ENCODE data around the gene USP9Y.

The USP9Y gene

DNA sequence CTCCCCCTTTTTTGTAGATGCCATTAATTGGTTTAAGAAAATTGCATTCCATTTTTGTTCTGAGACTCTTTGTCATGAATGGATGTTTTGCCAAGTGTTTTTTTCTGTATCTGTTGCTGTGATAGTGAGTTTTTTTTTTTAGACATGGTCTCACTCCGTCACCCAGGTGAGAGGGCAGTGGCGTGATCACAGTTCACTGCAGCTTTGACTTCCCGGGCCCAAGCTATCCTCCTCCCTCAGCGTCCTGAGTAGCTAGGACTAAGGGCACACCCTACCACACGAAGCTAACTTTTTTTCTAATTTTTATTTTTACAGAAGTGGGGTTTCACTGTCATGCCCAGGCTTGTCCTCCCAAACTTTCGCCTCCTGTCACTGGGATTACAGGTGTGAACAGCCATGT is 51.8 kb downstream of the USP9Y start:
- DNase-seq, result no peak
- intact Hi-C loops (cut with DNase I), result no loop called here

DNA sequence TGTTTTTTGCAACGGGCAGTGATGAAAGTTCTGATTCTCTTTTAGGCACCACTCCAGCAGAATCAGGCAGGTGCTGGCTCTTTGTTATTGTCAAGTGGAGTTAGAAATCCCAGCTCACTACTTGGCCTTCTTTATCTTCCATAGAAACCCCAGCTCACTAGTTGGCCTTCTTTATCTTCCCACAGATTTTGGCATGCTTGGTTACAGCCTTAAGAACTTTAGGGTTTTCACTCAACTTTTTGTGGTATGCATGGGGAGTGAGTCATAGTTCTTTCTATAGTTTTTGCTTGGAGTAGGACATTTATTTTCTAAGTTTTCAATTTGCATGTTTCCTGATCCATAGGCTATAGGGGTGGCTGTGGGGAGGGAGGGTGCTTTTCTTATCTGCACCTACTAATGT is 55.0 kb downstream of the USP9Y start:
- no peak for DNase-seq
- intact Hi-C loops (cut with DNase I), result no loop called here

DNA sequence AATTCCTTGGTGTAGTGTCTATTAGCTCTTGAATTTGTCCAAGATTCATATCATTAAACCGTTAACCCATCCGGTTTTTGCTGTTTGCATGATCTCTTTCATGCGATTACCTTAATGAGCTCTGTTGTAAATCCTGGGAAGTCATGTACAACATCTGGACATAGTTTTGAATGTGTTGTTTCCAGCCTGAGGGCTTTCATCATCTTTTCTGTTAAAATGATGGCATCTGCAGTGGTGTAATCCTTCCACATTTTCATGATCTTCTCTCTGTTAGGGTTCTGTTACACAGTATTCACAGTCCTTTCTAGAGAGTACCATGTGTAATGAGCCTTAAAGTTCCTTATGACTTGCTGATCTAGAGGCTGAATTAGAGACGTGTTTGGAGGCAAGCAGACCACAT is 64.9 kb downstream of the USP9Y start:
- intact Hi-C loops (cut with DNase I), result no loop called here
- DNase-seq, result no peak

DNA sequence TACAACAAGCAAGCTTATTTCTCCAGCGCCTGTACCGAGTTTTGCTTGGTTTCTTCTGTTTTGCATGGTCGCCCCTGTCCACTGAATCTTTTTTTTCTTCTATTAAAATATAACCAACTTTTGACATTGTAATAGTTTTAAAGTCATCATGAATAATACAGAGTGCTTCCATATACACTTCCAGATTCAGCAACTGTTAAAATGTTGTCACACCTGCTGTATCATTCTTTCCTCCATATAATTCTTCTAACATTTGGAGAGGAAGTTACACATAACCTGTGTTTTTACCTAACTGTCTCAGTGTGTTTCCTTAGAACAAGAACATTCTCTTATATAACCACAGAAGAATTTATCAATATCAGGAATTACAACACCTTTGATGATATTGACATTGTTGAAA is 83.5 kb downstream of the USP9Y start:
- DNase-seq, result no peak
- intact Hi-C loops (cut with DNase I), result no loop called here

DNA sequence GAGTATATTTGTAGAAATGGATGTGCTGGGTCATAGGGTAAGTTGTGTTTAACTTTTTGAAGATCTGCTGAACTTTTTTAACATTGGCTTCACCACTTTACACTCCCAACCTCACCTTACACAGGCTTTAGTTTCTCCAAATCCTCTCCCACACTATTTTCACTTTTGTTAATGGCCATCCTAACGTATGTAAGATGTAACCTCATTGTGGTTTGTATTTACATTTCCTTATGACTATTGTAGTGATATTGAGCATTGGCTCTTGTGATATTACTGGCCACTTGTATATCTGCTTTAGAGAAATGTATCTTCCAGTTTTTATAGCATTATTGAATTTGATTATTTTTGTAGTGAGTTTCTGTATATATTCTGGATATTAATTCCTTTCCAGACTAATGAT is 93.0 kb downstream of the USP9Y start:
- intact Hi-C loops (cut with DNase I), result no loop called here
- no peak for DNase-seq

DNA sequence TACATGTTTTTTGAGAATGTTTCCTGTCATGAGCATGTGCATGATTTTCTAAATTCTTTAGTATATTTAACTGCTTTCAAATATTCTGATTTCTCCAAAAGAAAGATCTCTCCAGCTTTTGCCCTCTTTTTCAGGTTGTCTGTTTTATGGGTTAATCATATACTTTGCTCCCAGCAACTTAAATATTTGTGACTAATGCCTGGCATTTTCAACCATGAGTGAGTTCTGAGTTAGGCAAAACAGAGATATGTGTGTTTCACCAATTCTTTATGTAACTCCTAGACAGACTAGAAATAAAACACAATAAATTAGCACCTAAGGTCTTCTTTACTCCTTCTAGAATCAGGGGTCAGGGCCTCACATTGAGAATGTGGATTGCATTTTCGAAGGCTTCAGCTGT is 107.0 kb downstream of the USP9Y start:
- no peak for DNase-seq
- intact Hi-C loops (cut with DNase I), result no loop called here

DNA sequence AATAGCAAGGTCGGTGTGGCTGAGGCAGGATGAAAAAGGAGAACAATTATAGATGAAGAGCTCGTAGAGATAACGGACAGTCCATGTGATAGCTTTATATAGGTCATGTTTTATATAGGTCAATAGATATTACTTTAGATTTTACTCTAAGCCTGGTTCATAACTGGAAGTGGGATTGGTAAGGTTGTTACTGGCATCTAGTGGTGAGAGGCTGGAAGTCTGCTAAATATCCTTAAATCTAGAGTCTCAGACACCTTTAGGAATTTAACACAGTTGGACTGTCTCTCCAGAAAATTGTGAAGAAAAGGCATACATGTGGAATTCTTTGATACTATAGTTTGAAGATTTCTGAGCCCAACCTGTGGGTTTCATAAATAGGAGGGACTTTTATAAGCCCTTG is 108.0 kb downstream of the USP9Y start:
- intact Hi-C loops (cut with DNase I), result no loop called here
- DNase-seq, result no peak

DNA sequence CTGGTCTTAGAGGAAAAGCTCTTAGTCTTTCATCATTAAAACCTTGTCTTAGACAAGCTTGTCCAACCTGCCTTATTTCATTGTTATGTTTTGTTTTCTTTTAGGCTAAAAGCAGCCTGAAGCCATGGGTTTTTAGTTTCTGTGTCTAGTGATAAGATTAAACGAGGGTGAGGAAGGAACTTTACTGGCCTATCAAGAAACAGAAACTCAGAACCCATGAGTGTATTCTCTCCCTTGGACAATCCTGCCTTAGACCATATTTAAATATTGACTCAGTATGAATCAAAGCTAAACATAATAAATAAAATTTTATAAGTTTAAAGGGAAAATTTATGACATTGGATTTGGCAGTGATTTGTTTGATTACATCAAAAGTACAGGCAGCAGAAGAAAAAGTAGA is 122.4 kb downstream of the USP9Y start:
- no peak for DNase-seq
- intact Hi-C loops (cut with DNase I), result no loop called here

DNA sequence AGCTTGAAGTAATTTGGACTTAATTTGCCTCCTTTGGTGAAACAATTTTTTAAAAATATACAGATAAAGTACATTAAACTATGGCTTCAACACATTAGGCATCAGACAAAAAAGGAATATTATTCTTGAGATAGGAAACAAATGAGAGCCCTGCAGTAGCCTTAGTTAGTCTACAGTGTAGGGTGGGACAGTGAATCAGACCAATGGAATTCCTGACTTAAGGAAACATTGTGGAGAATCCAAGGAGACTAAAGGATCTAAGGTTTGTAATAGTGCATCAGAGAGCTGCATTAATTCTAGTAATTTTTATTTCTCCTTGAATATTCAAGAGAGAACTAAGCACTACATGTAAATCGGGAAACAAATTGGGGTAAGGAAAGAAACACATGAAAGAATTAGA is 125.8 kb downstream of the USP9Y start:
- DNase-seq, result no peak
- intact Hi-C loops (cut with DNase I), result no loop called here

DNA sequence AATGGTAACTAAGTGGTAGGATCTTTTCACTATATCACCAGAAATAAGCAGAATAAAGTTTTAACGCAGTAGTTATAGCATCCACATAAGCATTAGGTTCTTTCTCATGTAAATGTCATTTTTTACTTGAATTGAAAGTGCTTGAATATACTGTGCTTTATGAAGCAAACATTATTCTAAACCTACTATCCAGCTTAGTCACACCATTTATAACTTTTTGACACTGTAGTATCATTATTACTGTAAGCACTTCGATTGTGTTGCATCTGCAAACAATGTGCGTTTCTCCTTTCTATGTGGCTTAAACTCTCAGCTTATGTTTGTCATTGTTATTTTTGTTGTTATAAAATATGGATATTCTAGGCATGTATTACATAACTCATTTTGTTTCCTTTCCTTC is 132.3 kb downstream of the USP9Y start:
- DNase-seq, result no peak
- intact Hi-C loops (cut with DNase I), result no loop called here

DNA sequence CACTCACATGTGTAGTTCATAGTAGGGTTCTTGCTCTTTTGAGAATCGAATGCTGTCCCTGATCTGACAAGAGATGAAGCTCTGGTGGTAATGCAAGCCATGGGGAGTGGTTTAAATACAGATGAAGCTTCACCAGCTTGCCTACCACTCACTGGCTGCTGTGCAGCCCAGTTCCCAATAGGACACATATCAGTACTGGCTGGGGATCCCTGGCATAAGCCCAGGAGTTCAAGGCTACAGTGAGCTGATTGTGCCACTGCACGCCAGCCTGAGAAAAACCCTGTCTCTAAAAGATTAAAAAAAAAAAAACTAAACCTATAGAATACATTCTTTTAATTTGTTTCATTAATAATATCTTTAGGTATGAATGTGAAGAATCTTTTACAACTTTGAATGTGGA is 136.5 kb downstream of the USP9Y start:
- DNase-seq, result peak in 2 of 10 donors; percentile 2 to 25
- intact Hi-C loops (cut with DNase I), result no loop called here

DNA sequence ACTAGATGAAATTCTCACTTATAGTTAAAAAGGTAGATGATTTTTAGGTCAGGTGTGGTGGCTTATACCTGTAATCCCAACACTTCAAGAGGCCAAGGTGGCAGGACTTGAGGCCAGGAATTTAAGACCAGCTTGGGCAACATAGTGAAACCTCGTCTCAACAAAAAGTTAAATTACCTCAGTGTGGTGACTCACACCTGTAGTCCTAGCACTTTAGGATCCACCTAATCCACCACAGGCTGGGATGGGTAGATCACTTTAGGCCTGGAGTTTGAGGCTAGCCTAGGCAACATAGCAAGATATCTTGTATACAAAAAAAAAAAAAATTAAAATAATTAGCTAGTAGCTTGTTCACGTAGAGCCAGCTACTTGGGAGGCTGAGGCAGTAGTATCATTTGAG is 140.3 kb downstream of the USP9Y start:
- DNase-seq, result no peak
- intact Hi-C loops (cut with DNase I), result no loop called here

DNA sequence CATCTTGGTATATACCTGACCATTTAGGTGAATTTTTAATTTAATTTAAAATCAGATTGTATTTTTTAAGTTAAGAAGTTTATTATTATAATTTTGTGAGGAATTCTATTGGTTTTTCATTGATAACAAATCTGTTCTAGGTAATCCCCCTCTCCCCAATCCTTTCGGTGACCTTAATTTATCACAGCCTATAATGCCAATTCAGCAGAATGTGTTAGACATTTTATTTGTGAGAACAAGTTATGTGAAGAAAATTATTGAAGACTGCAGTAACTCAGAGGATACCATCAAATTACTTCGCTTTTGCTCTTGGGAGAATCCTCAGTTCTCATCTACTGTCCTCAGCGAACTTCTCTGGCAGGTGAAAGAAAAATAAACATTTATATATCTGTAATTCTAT is 145.8 kb downstream of the USP9Y start:
- no peak for DNase-seq
- intact Hi-C loops (cut with DNase I), result no loop called here

DNA sequence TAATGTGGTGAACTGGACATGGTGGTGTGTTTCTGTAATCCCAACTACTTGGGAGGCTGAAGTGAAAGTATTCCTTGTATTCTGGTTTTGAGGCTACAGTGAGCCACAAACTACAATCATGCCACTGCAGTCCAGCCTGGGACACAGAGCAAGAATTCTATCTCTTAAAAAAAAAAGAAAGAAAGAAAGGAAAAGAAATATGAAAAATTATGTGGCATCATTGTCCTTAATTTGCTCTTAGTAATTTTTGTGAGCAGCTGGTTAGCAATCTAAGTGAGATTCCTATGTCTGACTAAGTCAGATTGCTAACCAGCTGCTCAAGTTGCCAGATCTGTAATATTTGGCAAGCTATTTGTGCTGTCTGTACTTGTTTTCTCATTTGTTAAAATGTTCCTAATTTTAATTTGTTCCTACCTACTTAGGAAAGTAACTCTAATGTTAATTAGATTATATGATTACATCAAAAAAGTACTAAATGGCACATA is 154.8 kb downstream of the USP9Y start:
- intact Hi-C loops (cut with DNase I), result no loop called here
- no peak for DNase-seq

DNA sequence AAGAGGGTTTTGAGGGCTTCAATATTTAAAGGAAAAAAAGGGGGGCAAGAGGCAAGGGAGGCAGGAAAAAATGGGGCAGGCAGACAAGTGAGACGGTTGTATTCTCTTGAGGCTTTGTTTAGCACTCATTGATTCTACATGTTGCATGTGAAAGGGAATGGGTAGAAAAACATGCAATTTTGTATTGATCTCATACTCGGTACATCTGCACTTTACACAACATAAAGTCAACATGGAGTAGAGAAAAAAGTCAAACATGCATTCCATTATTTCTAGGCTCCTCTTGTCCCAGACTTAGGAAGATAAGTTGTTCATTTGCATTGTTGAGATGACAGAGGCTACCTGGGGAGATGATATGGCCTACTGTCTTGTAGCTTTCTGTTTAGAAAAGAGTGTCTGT is 166.9 kb downstream of the USP9Y start:
- DNase-seq, result no peak
- intact Hi-C loops (cut with DNase I), result no loop called here

DNA sequence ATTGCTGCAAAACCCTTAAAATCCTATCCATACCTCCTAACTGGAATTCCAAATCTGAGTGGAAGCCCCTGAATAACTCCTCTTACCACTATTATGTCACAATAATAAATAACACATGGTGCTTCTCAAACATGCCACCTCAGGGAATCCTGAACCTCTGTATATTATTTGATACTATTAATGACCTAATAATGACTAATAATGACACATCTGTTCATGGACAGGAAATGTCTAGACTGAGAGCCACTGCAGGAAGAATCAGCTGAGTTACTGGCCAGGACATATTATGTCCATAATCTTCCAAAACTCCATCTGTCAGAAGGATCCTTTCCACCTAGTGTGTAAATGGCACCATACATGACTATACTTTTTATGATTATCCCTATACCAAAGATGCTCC is 195.9 kb downstream of the USP9Y start:
- no peak for DNase-seq
- intact Hi-C loops (cut with DNase I), result no loop called here

DNA sequence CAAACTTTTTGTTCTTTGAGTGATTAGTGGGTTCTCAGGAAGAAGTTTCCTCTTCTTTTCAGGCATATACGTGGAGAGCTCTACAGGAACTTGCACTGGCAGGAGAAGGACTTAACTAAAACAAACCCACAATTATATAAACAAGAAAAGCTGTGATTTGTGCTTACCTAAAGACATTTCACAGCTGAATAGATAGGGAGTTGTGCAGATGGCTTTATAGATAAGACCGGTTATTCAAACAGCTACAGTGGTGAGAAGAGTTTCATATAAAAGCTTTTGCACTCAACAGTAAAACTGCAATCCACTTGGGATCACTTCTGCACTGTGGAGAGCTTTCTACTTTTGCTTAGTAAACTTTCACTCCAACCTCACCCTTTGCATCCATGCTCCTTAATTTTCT is 197.6 kb downstream of the USP9Y start:
- intact Hi-C loops (cut with DNase I), result no loop called here
- no peak for DNase-seq

DNA sequence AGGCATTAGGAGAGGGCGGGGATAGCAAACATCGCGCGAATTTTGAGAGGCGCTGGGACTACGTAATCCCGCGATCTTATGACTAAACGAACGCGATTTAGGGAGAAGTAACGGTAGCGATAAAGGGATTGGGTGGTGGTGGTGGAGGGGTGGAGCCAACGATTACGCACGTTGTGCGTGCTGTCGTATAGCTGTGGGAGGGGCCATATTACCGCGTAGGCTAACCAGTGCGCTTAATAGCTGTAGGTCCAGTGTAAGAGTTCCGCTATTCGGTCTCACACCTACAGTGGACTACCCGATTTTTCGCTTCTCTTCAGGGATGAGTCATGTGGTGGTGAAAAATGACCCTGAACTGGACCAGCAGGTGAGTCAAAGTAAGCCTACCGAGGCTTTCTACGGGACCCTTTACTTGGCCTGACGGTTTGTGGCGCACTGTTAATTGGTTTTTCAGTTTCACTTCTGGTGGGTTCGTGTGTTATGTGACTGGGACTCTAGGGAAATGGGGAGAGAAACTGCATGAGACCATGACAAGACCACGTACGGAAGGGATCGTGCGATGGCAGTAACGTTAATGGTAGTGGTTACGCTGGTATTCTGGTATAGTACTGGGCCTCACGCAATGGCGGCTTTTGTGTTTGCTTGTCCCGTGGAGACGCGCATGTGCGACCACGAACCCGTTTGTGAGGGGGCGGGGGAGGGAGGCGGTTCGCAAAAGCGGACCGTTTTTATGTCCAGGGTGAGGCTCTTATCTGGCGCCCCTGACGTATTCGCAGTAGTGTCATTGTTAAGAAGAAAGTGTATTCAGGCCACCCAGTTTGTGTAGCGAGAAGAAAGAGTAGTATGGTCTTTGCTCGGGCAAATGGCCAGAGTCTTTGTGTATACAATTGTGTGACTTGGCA is 203.8 kb downstream of the USP9Y start, which contains the start of gene DDX3Y:
TSS of gene DDX3Y (plus strand) at position 251 of the 899 bp plus-strand sequence. CDS start at position 320, 69 bp downstream.
- intact Hi-C loops (cut with DNase I), result no loop called here

DNA sequence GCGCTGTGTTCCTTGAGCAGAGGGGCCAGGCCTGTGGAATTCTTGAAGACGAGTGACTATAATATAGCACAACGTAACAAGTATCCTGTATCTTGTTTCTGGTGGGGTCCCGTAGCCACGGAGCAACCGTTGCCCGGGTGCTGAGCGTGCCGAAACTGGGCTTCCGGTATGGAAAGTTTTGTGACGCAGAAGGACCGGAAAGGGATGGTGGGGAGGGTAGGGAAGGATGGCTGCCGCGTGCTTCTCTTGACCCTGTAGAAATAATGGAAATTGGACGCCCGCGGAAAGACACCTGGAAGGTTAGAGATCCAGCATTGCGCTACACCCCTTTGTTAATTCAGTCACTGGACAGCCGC is 204.5 kb downstream of the USP9Y start:
- intact Hi-C loops (cut with DNase I), result no loop called here
- DNase-seq, result peak in 3 of 10 donors; percentile 45 to 68 (median 56)

More for the DNA sequence above, 203.8 kb downstream of the USP9Y start, which contains the start of gene DDX3Y:
- peak in 3 of 10 donors; percentile 72 to 78 (median 76) for DNase-seq

DNA sequence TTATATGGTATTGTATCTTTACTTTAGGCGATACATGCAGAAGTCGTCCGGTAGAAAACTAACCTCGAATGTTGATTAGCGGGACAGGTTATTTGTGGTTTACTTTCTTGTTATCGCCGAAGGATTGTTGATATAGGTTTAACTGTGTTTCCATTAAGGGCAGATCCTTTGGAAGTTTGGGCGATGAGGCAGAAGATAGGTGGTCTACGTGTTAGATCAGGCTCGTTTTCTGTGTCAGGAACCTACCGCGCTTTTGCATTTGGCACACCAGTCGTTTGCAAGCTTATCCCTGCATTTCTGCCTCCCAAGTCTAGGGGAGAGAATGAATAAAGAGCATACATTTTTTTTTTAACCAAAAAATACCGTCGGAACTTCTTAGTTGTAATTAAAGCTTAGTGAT is 204.9 kb downstream of the USP9Y start:
- no peak for DNase-seq
- intact Hi-C loops (cut with DNase I), result no loop called here

Measured in posterior cingulate gyrus (tissue), 11 donors.